HCT116 (cell line): ENCODE measurements around the gene HIVEP1. TPM values are rescaled to one million over a fixed set of nuclear protein-coding genes. Genes with fewer than 3 reads are reported as not detected.

Source experiments
- ATAC-seq: fragments of 200-7000 bp; cut with Tn5 transposase; 2 replicates; pipeline ENCODE4 v1.9.1; 2020; ENCODE audit warnings: mild to moderate bottlenecking, moderate library complexity
- BruUV-seq: library from RNA; stranded (reverse); fragments of 400-500 nt; replicated peaks from 2 replicates; lab custom pipeline; 2021; lab: Mats Ljungman, UMichigan
- CTCF ChIA-PET: fragments of 300-600 bp; sonication (Branson Sonifier 250); formaldehyde crosslinking; loops from one replicate; lab custom pipeline; 2021; ENCODE audit warnings: antibody characterized with exemption; lab: Charles Lee
- POLR2A ChIA-PET: fragments of 300-600, 350-600 bp; sonication (Branson Sonifier 250); formaldehyde crosslinking; loops from one replicate; lab custom pipeline; 2021; ENCODE audit warnings: antibody characterized with exemption; lab: Charles Lee
- RAD21 ChIA-PET, 2 experiments: fragments of 300-600 bp; sonication (Branson Sonifier 250); formaldehyde crosslinking; loops; one replicate each; lab custom pipeline; 2023; ENCODE audit warnings: low total read pairs in 2 of 2; ENCODE audit not compliant: uncharacterized antibody in 2 of 2, unreplicated experiment in 2 of 2, low non-redundant PET in 1 of 2; lab: Charles Lee
- DNase-seq: peaks from one replicate; pipeline ENCODE4 v3.0.0-alpha.2; 2010; ENCODE audit warnings: low read depth, low spot score
- H2AFZ ChIP-seq: fragments of 200-600 bp; shearing (Covaris generic), sonication (generic); 2 replicates; pipeline ENCODE4 v1.6.1; 2017; ENCODE audit warnings: low read depth, mixed run types, mixed read lengths, antibody characterized with exemption, low read length; ENCODE audit not compliant: poor library complexity, severe bottlenecking
- H3K27ac ChIP-seq: 2 replicates; pipeline ENCODE4 v1.5.1; 2012; ENCODE audit warnings: low read depth, low read length
- H3K27me3 ChIP-seq: fragments of 200-600 bp; sonication (generic); 2 replicates; pipeline ENCODE4 v1.6.1; 2016; ENCODE audit warnings: mixed run types, low read length, mixed read lengths; ENCODE audit not compliant: insufficient read depth
- H3K36me3 ChIP-seq, 2 experiments: fragments of 200-500 bp in 1 of 2; fragments of 200-600 bp in 1 of 2; sonication (Bioruptor generic) in 1 of 2; sonication (generic) in 1 of 2; 2 replicates each; pipeline versions ENCODE4 v1.5.1 to v1.6.1; 2014 to 2016; ENCODE audit warnings: low read length in 2 of 2, inconsistent platforms in 1 of 2, mixed read lengths in 1 of 2, mixed run types in 1 of 2; ENCODE audit not compliant: insufficient read depth in 2 of 2, control insufficient read depth in 1 of 2
- H3K4me1 ChIP-seq, 2 experiments: fragments of 200-600 bp in 1 of 2; sonication (generic) in 1 of 2; 2 replicates each; pipeline versions ENCODE4 v1.5.1 to v1.6.1; 2012 to 2017; ENCODE audit warnings: low read length in 2 of 2, inconsistent platforms in 1 of 2, mild to moderate bottlenecking in 1 of 2, mixed read lengths in 1 of 2, mixed run types in 1 of 2, moderate library complexity in 1 of 2; ENCODE audit not compliant: insufficient read depth in 2 of 2, control insufficient read depth in 1 of 2
- H3K4me2 ChIP-seq: fragments of 200-600 bp; sonication (generic); 2 replicates; pipeline ENCODE4 v1.6.1; 2017; ENCODE audit warnings: mixed run types, low read length, mixed read lengths
- H3K4me3 ChIP-seq, 2 experiments: fragments of 200-600 bp in 1 of 2; sonication (generic) in 1 of 2; replicated peaks in 1 of 2; 2 replicates each; pipeline ENCODE4 v1.5.1; 2011 to 2016; ENCODE audit warnings: low read length in 2 of 2, control low read depth in 1 of 2, low read depth in 1 of 2, mild to moderate bottlenecking in 1 of 2, mixed read lengths in 1 of 2, mixed run types in 1 of 2
- H3K79me2 ChIP-seq: fragments of 200-600 bp; sonication (generic); 2 replicates; pipeline ENCODE4 v1.6.1; 2017; ENCODE audit warnings: mild to moderate bottlenecking, mixed run types, low read length, moderate library complexity, mixed read lengths; ENCODE audit not compliant: insufficient read depth
- H3K9ac ChIP-seq: fragments of 200-600 bp; sonication (generic); 2 replicates; pipeline ENCODE4 v1.6.1; 2016; ENCODE audit warnings: low read length, mixed read lengths
- H3K9me2 ChIP-seq: fragments of 200-600 bp; sonication (generic), shearing (Covaris generic); 2 replicates; pipeline ENCODE4 v1.6.1; 2017; ENCODE audit warnings: mixed run types, mild to moderate bottlenecking, moderate library complexity; ENCODE audit not compliant: insufficient read depth
- H3K9me3 ChIP-seq, 2 experiments: fragments of 200-500 bp in 1 of 2; fragments of 200-600 bp in 1 of 2; sonication (Bioruptor generic) in 1 of 2; sonication (generic) in 1 of 2; 2 replicates each; pipeline ENCODE4 v1.6.1; 2014 to 2017; ENCODE audit warnings: low read length in 2 of 2, mixed read lengths in 2 of 2, inconsistent platforms in 1 of 2, low read depth in 1 of 2, mild to moderate bottlenecking in 1 of 2, mixed run types in 1 of 2, moderate library complexity in 1 of 2; ENCODE audit not compliant: control insufficient read depth in 1 of 2, insufficient read depth in 1 of 2
- H4K20me1 ChIP-seq: fragments of 200-600 bp; sonication (generic), shearing (Covaris generic); 2 replicates; pipeline ENCODE4 v1.6.1; 2017; ENCODE audit warnings: mixed run types, mild to moderate bottlenecking, moderate library complexity; ENCODE audit not compliant: insufficient read depth
- CBX3 ChIP-seq: IDR thresholded peaks from 2 replicates; pipeline ENCODE4 v1.6.1; 2012; ENCODE audit warnings: low read depth
- CEBPB ChIP-seq: IDR thresholded peaks from 2 replicates; pipeline ENCODE4 v1.6.1; 2012; ENCODE audit warnings: low read depth
- CTCF ChIP-seq, 3 experiments: fragments of 200-600 bp in 1 of 3; sonication (generic) in 1 of 3; IDR thresholded peaks in 2 of 3; conservative IDR thresholded peaks in 1 of 3; 2 replicates each; pipeline ENCODE4 v1.5.1; 2012 to 2017; ENCODE audit warnings: low read depth in 2 of 3, low read length in 2 of 3, antibody characterized with exemption in 1 of 3, borderline replicate concordance in 1 of 3, control low read depth in 1 of 3, mild to moderate bottlenecking in 1 of 3, mixed read lengths in 1 of 3, mixed run types in 1 of 3, moderate library complexity in 1 of 3; ENCODE audit not compliant: insufficient read depth in 1 of 3
- EZH2 ChIP-seq: fragments of 200-600 bp; sonication (generic); IDR thresholded peaks from 2 replicates; pipeline ENCODE4 v1.6.1; 2017; ENCODE audit warnings: antibody characterized with exemption, mixed run types
- EZH2phosphoT487 ChIP-seq: fragments of 200-600 bp; IDR thresholded peaks from 2 replicates; pipeline ENCODE4 v1.6.1; 2018; ENCODE audit warnings: antibody characterized with exemption, borderline replicate concordance
- FOSL1 ChIP-seq: IDR thresholded peaks from 2 replicates; pipeline ENCODE4 v1.6.1; 2012; ENCODE audit warnings: low read depth
- POLR2A ChIP-seq: IDR thresholded peaks from 2 replicates; pipeline ENCODE4 v1.7.0; 2011; ENCODE audit warnings: borderline replicate concordance; ENCODE audit not compliant: insufficient read depth, insufficient read length; ENCODE audit errors: extremely low read depth
- POLR2AphosphoS5 ChIP-seq: IDR thresholded peaks from 2 replicates; pipeline ENCODE4 v1.6.1; 2011; ENCODE audit warnings: mild to moderate bottlenecking, low read depth, low read length, moderate library complexity
- RAD21 ChIP-seq: IDR thresholded peaks from 2 replicates; pipeline ENCODE4 v1.6.1; 2012; ENCODE audit warnings: low read depth, mild to moderate bottlenecking
- SIN3A ChIP-seq: IDR thresholded peaks from 2 replicates; pipeline ENCODE4 v1.6.1; 2012; ENCODE audit warnings: low read depth
- SRF ChIP-seq: IDR thresholded peaks from 2 replicates; pipeline ENCODE4 v1.6.1; 2012; ENCODE audit warnings: low read depth
- TCF7L2 ChIP-seq: IDR thresholded peaks from 2 replicates; pipeline ENCODE4 v1.7.0; 2011; ENCODE audit warnings: borderline replicate concordance, inconsistent platforms; ENCODE audit not compliant: insufficient read depth, insufficient read length; ENCODE audit errors: extremely low read depth
- YY1 ChIP-seq: IDR thresholded peaks from 2 replicates; pipeline ENCODE4 v1.6.1; 2011; ENCODE audit warnings: low read length, low read depth, moderate library complexity, mild to moderate bottlenecking; ENCODE audit not compliant: insufficient replicate concordance; ENCODE audit errors: extremely low read depth
- ZBTB33 ChIP-seq: IDR thresholded peaks from 2 replicates; pipeline ENCODE4 v1.6.1; 2011; ENCODE audit warnings: mild to moderate bottlenecking, low read length, moderate library complexity; ENCODE audit not compliant: insufficient replicate concordance; ENCODE audit errors: extremely low read depth
- intact Hi-C: fragments of 100-400 bp; cut with micrococcal nuclease; formaldehyde crosslinking; loops from 2 replicates; pipeline ENCODE4 v1.10.0; 2022
- total RNA-seq: library from RNA; stranded (reverse); gene quantifications from one replicate; pipeline ENCODE4 v1.2.1, GENCODE V29; 2021; ENCODE audit not compliant: unreplicated experiment

The HIVEP1 gene
- total RNA-seq, 1 experiment from 2014 or later = 11.2 TPM

GRCh38 chr6:12034837-12035236 is 22.7 kb downstream of the HIVEP1 start:
- CTCF ChIA-PET = interaction anchor here (1.3 kb wide), 1 partner anchor 379 kb away, joined by 5 read pairs; no protein-coding TSS in a partner anchor
- no peaks in the 10 kb centered on the region for H3K9me2 ChIP-seq
- H3K36me3 ChIP-seq = no peaks in the 10 kb centered on the region
- no peaks in the 10 kb centered on the region for H4K20me1 ChIP-seq
- RAD21 ChIA-PET = no interaction called here
- no peak overlapping the region for H2AFZ ChIP-seq
- no TSS peak for BruUV-seq
- no peak overlapping the region for H3K4me2 ChIP-seq
- DNase-seq (no peak), ATAC-seq (no peak; the same call in 1 of the 2 replicates)
- H3K79me2 ChIP-seq = peaks cover 3% of the 10 kb centered on the region; the same call in 1 of the 2 replicates
- H3K9ac ChIP-seq = no peak overlapping the region
- H3K27ac ChIP-seq = no peak overlapping the region
- intact Hi-C loops = no loop called here
- H3K4me1 ChIP-seq = no peaks in the 10 kb centered on the region
- H3K4me3 ChIP-seq = no peak overlapping the region
- TF ChIP-seq SRF = no peak
- TF ChIP-seq CTCF (IDR thresholded peaks at IDR 0.05 in 2 of 3, conservative IDR thresholded peaks at IDR 0.05 in 1 of 3; ENCODE audit: borderline replicate concordance in 1 of 3, insufficient read depth in 1 of 3, low read depth in 2 of 3, low read length in 2 of 3) = 0 out of 6 replicates have a peak, but pooled peaks of 1 of the 3 experiments have one; percentile 15
- TF ChIP-seq CBX3 = no peak
- peak; percentile 30; the same call in 1 of the 2 replicates for TF ChIP-seq RAD21
- TF ChIP-seq CEBPB = no peak
- TF ChIP-seq FOSL1 = no peak
- H3K9me3 ChIP-seq = no peaks in the 10 kb centered on the region
- H3K27me3 ChIP-seq = no peaks in the 10 kb centered on the region
- POLR2A ChIA-PET = no interaction called here

- RAD21 ChIA-PET = no interaction called here
- no TSS peak for BruUV-seq
- Histone ChIP-seq H2AFZ (no peak overlapping the region), H3K9ac (no peak overlapping the region), H4K20me1 (no peaks in the 10 kb centered on the region), H3K79me2 (peaks cover 3% of the 10 kb centered on the region; the same call in 1 of the 2 replicates), H3K4me1 (no peaks in the 10 kb centered on the region), H3K36me3 (no peaks in the 10 kb centered on the region), H3K9me2 (no peaks in the 10 kb centered on the region), H3K27ac (no peak overlapping the region), H3K9me3 (no peaks in the 10 kb centered on the region), H3K4me2 (no peak overlapping the region), H3K4me3 (no peak overlapping the region), H3K27me3 (no peaks in the 10 kb centered on the region)
- ATAC-seq (no peak), DNase-seq (no peak)
- TF ChIP-seq EZH2 (no peak), CBX3 (no peak), EZH2phosphoT487 (no peak), RAD21 (no peak), FOSL1 (no peak), POLR2AphosphoS5 (no peak), ZBTB33 (no peak), SIN3A (no peak), TCF7L2 (no peak), POLR2A (no peak), YY1 (no peak), SRF (no peak)
- CTCF ChIA-PET = no interaction called here
- intact Hi-C loops = no loop called here
- POLR2A ChIA-PET = no interaction called here
Observed at GRCh38 chr6:12036766-12037165, 24.7 kb downstream of the HIVEP1 start.
